T-helper 2 cell (primary cell): ENCODE results near the gene FOLR1.

Experiments used
- DNase-seq, 5 experiments: peaks; one replicate each; pipeline versions ENCODE4 v3.0.0 to v3.0.0-alpha.2; 2012 to 2022

The FOLR1 gene

GRCh38 chr11:72224564-72225410 is 32.8 kb downstream of the FOLR1 start, which contains the start of gene INPPL1:
Gene INPPL1 (plus strand): TSS chr11:72224767. CDS start chr11:72224985, 218 bp downstream.
- peak in 2 of 5 experiments; percentile 27 to 54 for DNase-seq

- peak in 2 of 5 experiments; percentile 24 to 62 for DNase-seq
Measured at GRCh38 chr11:72225411-72225951, 33.5 kb downstream of the FOLR1 start.

- no peak for DNase-seq
Measured at GRCh38 chr11:72226701-72227100, 34.8 kb downstream of the FOLR1 start.

GRCh38 chr11:72227316-72228228 is 35.6 kb downstream of the FOLR1 start:
- no peak for DNase-seq

GRCh38 chr11:72228229-72228843 is 36.4 kb downstream of the FOLR1 start:
- no peak for DNase-seq

GRCh38 chr11:72228844-72229231 is 36.9 kb downstream of the FOLR1 start:
- no peak for DNase-seq

- DNase-seq, result no peak
Measured at GRCh38 chr11:72229336-72229924, 37.5 kb downstream of the FOLR1 start.

GRCh38 chr11:72229925-72230763 is 38.2 kb downstream of the FOLR1 start:
- DNase-seq, result no peak

- DNase-seq, result no peak
Measured at GRCh38 chr11:72230764-72231365, 38.9 kb downstream of the FOLR1 start.

GRCh38 chr11:72231396-72232259 is 39.7 kb downstream of the FOLR1 start:
- DNase-seq, result no peak

GRCh38 chr11:72232260-72233055 is 40.5 kb downstream of the FOLR1 start:
- no peak for DNase-seq

- no peak for DNase-seq
Measured at GRCh38 chr11:72233056-72233772, 41.3 kb downstream of the FOLR1 start.

GRCh38 chr11:72233773-72234513 is 42.0 kb downstream of the FOLR1 start:
- DNase-seq, result no peak

- no peak for DNase-seq
Measured at GRCh38 chr11:72234514-72234830, 42.5 kb downstream of the FOLR1 start.

GRCh38 chr11:72234920-72235319 is 43.0 kb downstream of the FOLR1 start:
- DNase-seq, result no peak

GRCh38 chr11:72235351-72236057 is 43.6 kb downstream of the FOLR1 start:
- no peak for DNase-seq

- no peak for DNase-seq
Measured at GRCh38 chr11:72236083-72236697, 44.2 kb downstream of the FOLR1 start.
